NB4 (cell line): ENCODE results near the gene CD38.
A peak's percentile ranks its signal among the peaks of the same experiment; 100 is the strongest.

Experiments used
- POLR2A ChIP-seq: IDR thresholded peaks from 2 replicates; pipeline ENCODE4 v1.6.1; 2011; ENCODE audit warnings: mild to moderate bottlenecking; ENCODE audit not compliant: insufficient read length; ENCODE audit errors: extremely low read depth
- TF ChIP-seq, protein P1 (sequence below): IDR thresholded peaks from one replicate; pipeline ENCODE4 v1.5.1; 2012; ENCODE audit warnings: low read depth, low read length

DNA sequence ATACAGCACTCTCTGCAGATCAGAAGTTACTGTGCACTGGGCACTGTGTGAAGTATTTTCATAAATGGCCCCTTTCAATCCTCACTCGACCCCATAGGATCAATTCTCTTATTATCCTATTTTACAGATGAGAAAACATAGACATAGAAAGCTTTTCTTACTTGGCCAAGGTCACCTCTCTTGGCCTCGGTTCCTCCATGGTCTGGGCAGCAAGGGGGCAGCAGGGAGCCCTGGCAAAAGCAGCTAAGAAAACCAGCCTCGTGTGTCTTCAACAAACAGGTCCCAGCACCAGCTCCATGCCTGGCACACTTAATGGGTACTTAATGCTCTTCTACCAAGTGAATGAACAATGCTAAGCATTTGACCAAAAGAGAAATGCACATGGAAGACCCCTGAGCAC, 40.9 kb upstream of the CD38 start:
- TF ChIP-seq, protein P1, sequence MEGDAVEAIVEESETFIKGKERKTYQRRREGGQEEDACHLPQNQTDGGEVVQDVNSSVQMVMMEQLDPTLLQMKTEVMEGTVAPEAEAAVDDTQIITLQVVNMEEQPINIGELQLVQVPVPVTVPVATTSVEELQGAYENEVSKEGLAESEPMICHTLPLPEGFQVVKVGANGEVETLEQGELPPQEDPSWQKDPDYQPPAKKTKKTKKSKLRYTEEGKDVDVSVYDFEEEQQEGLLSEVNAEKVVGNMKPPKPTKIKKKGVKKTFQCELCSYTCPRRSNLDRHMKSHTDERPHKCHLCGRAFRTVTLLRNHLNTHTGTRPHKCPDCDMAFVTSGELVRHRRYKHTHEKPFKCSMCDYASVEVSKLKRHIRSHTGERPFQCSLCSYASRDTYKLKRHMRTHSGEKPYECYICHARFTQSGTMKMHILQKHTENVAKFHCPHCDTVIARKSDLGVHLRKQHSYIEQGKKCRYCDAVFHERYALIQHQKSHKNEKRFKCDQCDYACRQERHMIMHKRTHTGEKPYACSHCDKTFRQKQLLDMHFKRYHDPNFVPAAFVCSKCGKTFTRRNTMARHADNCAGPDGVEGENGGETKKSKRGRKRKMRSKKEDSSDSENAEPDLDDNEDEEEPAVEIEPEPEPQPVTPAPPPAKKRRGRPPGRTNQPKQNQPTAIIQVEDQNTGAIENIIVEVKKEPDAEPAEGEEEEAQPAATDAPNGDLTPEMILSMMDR = peak; percentile 13
- TF ChIP-seq POLR2A = no peak
